OCI-LY7 (cell line): ENCODE measurements around the gene CRYGC. TPM values are rescaled to one million over a fixed set of nuclear protein-coding genes. Genes with fewer than 3 reads are reported as not detected.

ENCODE experiments used
- BruUV-seq: library from RNA; stranded (reverse); fragments of 400-500 nt; replicated peaks from 2 replicates; lab custom pipeline; 2021; lab: Mats Ljungman, UMichigan
- CTCF ChIA-PET: fragments of 300-600 bp; sonication (Branson Sonifier 250); formaldehyde crosslinking; loops from one replicate; lab custom pipeline; 2022; ENCODE audit warnings: antibody characterized with exemption; ENCODE audit not compliant: unreplicated experiment; lab: Charles Lee
- POLR2A ChIA-PET: fragments of 300-600 bp; sonication (Branson Sonifier 250); formaldehyde crosslinking; loops from one replicate; lab custom pipeline; 2022; ENCODE audit warnings: antibody characterized with exemption; lab: Charles Lee
- DNase-seq: peaks from one replicate; pipeline ENCODE4 v3.0.0-alpha.2; 2015; ENCODE audit warnings: low spot score
- H2AFZ ChIP-seq: fragments of 200-600 bp; sonication (generic), shearing (Covaris generic); 2 replicates; pipeline ENCODE4 v1.6.1; 2014; ENCODE audit warnings: mild to moderate bottlenecking, antibody characterized with exemption, low read length, moderate library complexity
- H3K27ac ChIP-seq: fragments of 200-600 bp; sonication (generic); 2 replicates; pipeline ENCODE4 v1.5.1; 2014; ENCODE audit warnings: mixed run types, low read depth, mild to moderate bottlenecking, moderate library complexity, low read length, inconsistent platforms; ENCODE audit not compliant: poor library complexity, severe bottlenecking
- H3K36me3 ChIP-seq: fragments of 200-600 bp; sonication (generic); 2 replicates; pipeline ENCODE4 v1.6.1; 2014; ENCODE audit warnings: mild to moderate bottlenecking, antibody characterized with exemption, low read length, moderate library complexity, mixed read lengths; ENCODE audit not compliant: insufficient read depth
- H3K4me1 ChIP-seq: fragments of 200-600 bp; sonication (generic); 2 replicates; pipeline ENCODE4 v1.5.1; 2014; ENCODE audit warnings: mild to moderate bottlenecking, low read length; ENCODE audit not compliant: insufficient read depth, poor library complexity, severe bottlenecking
- H3K4me2 ChIP-seq: fragments of 200-600 bp; sonication (generic); 2 replicates; pipeline ENCODE4 v1.6.1; 2014; ENCODE audit warnings: mild to moderate bottlenecking, low read length
- H3K4me3 ChIP-seq: fragments of 200-600 bp; sonication (generic); 2 replicates; pipeline ENCODE4 v1.5.1; 2014; ENCODE audit warnings: mild to moderate bottlenecking, low read depth, low read length; ENCODE audit not compliant: poor library complexity, severe bottlenecking
- H3K79me2 ChIP-seq: fragments of 200-600 bp; sonication (generic); 2 replicates; pipeline ENCODE4 v1.6.1; 2016; ENCODE audit warnings: low read depth, mild to moderate bottlenecking, low read length, moderate library complexity, mixed read lengths; ENCODE audit not compliant: insufficient read depth
- H3K9me2 ChIP-seq: fragments of 200-600 bp; sonication (generic); 2 replicates; pipeline ENCODE4 v1.6.1; 2016; ENCODE audit warnings: mild to moderate bottlenecking, low read length, mixed read lengths; ENCODE audit not compliant: insufficient read depth
- H3K9me3 ChIP-seq: fragments of 200-600 bp; sonication (generic); 2 replicates; pipeline ENCODE4 v1.6.1; 2014; ENCODE audit warnings: mild to moderate bottlenecking, mixed run types, low read length, mixed read lengths
- H4K20me1 ChIP-seq: fragments of 200-600 bp; sonication (generic); 2 replicates; pipeline ENCODE4 v1.6.1; 2014; ENCODE audit warnings: mild to moderate bottlenecking, antibody characterized with exemption, low read length, moderate library complexity, mixed read lengths; ENCODE audit not compliant: insufficient read depth
- EZH2phosphoT487 ChIP-seq: fragments of 200-600 bp; sonication (generic); IDR thresholded peaks from 2 replicates; pipeline ENCODE4 v1.6.1; 2018; ENCODE audit warnings: low read depth, borderline replicate concordance, mild to moderate bottlenecking, mixed run types, antibody characterized with exemption, low read length, moderate library complexity, mixed read lengths
- intact Hi-C: fragments of 100-400 bp; cut with micrococcal nuclease; formaldehyde crosslinking; loops from one replicate; pipeline ENCODE4 v1.10.0; 2022; ENCODE audit not compliant: unreplicated experiment
- total RNA-seq, 2 experiments: library from RNA; depleted of rRNA in 1 of 2; stranded (reverse); fragments of >200 nt in 1 of 2; shearing (Covaris generic) in 1 of 2; gene quantifications; 2 replicates each; pipeline ENCODE4 v1.2.3, GENCODE V29; 2014 to 2022
- TF ChIP-seq, protein P1 (sequence below): fragments of 200-600 bp; sonication (generic); conservative IDR thresholded peaks from 2 replicates; pipeline ENCODE4 v1.5.1; 2014; ENCODE audit warnings: mild to moderate bottlenecking, antibody characterized with exemption, low read length, moderate library complexity, mixed read lengths

The CRYGC gene
- total RNA-seq, 2 experiments from 2014 or later, result not detected

DNA sequence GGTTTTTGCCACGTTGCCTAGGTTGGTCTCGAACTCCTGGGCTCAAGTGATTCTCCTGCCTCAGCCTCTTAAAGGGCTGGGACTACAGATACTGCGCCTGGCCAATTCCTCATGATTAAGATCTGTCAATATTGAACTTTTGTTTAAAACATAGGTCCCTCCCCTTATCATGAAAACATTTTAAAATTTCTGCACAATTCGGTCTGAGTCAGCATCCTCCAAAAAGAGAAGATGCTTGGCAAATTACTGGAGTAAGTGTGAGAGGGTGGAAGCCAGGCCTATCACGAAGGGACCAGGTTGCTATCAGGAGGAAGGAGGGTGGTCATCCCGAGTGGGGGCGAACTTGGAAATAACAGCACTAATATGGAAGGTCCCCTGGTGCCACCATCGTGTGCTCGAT, 44.5 kb upstream of the CRYGC start:
- Histone ChIP-seq H3K4me1 (no peaks in the 10 kb centered on the region), H3K9me2 (no peaks in the 10 kb centered on the region), H3K9me3 (no peaks in the 10 kb centered on the region), H3K27ac (no peak overlapping the region), H3K4me2 (no peak overlapping the region), H3K4me3 (no peak overlapping the region), H2AFZ (no peak overlapping the region), H3K79me2 (no peaks in the 10 kb centered on the region), H3K36me3 (no peaks in the 10 kb centered on the region), H4K20me1 (no peaks in the 10 kb centered on the region)
- BruUV-seq, result no TSS peak
- CTCF ChIA-PET, result no interaction called here
- POLR2A ChIA-PET, result no interaction called here
- DNase-seq, result no peak
- intact Hi-C loops, result loop anchor here (10.0 kb wide), 1 partner anchor 181 kb away; no protein-coding TSS in a partner anchor
- TF ChIP-seq, protein P1, sequence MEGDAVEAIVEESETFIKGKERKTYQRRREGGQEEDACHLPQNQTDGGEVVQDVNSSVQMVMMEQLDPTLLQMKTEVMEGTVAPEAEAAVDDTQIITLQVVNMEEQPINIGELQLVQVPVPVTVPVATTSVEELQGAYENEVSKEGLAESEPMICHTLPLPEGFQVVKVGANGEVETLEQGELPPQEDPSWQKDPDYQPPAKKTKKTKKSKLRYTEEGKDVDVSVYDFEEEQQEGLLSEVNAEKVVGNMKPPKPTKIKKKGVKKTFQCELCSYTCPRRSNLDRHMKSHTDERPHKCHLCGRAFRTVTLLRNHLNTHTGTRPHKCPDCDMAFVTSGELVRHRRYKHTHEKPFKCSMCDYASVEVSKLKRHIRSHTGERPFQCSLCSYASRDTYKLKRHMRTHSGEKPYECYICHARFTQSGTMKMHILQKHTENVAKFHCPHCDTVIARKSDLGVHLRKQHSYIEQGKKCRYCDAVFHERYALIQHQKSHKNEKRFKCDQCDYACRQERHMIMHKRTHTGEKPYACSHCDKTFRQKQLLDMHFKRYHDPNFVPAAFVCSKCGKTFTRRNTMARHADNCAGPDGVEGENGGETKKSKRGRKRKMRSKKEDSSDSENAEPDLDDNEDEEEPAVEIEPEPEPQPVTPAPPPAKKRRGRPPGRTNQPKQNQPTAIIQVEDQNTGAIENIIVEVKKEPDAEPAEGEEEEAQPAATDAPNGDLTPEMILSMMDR, result no peak
- no peak for TF ChIP-seq EZH2phosphoT487

DNA sequence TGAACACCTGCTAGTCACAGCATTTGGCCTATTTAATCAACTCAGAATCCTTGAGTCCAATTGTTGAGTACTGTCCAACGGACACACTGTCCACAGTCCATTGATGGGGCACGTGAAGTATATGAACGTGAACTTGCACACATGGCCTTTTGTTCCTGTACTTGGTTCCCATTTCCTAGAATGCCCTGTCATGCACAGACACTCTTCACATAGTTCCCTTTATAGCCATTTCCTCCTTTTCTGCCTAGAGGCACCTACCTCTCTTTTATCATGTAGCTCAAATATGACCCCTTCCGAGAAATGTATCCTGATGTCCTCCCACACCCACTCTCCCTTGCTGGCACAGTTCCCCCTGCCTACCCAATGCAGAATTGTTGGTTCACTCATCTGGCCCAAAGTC, 42.5 kb upstream of the CRYGC start:
- no peak for DNase-seq
- POLR2A ChIA-PET, result no interaction called here
- Histone ChIP-seq H2AFZ (no peak overlapping the region), H3K4me2 (no peak overlapping the region), H3K36me3 (no peaks in the 10 kb centered on the region), H3K9me2 (no peaks in the 10 kb centered on the region), H3K4me3 (no peak overlapping the region), H4K20me1 (no peaks in the 10 kb centered on the region), H3K27ac (no peak overlapping the region), H3K9me3 (no peaks in the 10 kb centered on the region), H3K4me1 (no peaks in the 10 kb centered on the region), H3K79me2 (no peaks in the 10 kb centered on the region)
- CTCF ChIA-PET, result no interaction called here
- intact Hi-C loops, result loop anchor here (10.0 kb wide), 1 partner anchor 183 kb away; no protein-coding TSS in a partner anchor
- no TSS peak for BruUV-seq
- no peak for TF ChIP-seq EZH2phosphoT487
- TF ChIP-seq, protein P1, result no peak

DNA sequence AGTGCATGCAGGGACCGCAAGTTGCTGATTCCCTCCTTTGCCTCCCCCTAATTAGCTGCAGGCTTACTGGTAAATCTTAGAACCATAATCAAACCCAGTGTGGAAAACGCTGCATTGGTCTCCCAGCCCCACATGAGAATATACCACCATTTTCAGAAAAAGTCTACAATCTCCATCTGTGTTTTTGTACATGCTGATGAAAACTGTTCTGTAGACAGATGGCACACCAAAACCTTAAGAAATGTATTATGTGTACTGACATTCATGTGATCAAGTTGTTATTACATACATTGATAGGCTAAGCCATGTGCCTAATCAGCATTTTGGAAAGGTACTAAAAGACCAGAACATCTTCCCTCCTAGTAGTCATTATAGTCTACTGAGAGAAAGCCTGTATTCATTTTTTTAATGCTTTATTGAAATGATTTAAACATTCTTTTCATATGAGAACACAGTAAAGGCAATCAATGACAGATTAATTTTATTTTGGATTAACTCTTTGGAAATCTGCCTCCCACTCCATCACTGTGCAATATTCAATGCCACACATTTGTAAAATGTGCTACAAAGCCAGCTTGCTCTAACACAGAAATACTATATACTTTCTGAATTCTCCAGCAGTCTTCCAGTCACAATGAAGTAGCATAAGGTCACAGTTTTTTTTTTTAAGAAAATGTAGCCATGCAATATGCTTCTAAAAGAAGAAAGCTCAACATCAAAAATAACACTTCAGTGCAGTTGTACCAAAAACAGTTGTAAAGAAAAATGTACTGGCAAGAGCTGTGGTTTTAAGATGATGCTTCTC, 35.5 kb upstream of the CRYGC start:
- Histone ChIP-seq H3K4me1 (no peaks in the 10 kb centered on the region), H3K27ac (no peak overlapping the region), H3K4me2 (no peak overlapping the region), H4K20me1 (no peaks in the 10 kb centered on the region), H3K9me2 (no peaks in the 10 kb centered on the region), H2AFZ (no peak overlapping the region), H3K4me3 (no peak overlapping the region), H3K36me3 (no peaks in the 10 kb centered on the region), H3K9me3 (no peaks in the 10 kb centered on the region), H3K79me2 (no peaks in the 10 kb centered on the region)
- TF ChIP-seq, protein P1, result no peak
- TF ChIP-seq EZH2phosphoT487, result no peak
- intact Hi-C loops, result no loop called here
- ChIA-PET CTCF (no interaction called here), POLR2A (interaction anchor here (0.6 kb wide), 1 partner anchor 332 kb away, joined by 3 read pairs; no protein-coding TSS in a partner anchor)
- no TSS peak for BruUV-seq
- no peak for DNase-seq
